SU-DHL-6 (cell line): ENCODE results near the gene GMDS.

Experiments used
- H2AFZ ChIP-seq: fragments of 200-600 bp; sonication (generic); 2 replicates; pipeline ENCODE4 v1.6.1; 2014; ENCODE audit warnings: low read depth, mild to moderate bottlenecking, moderate library complexity, mixed read lengths, antibody characterized with exemption, low read length; ENCODE audit not compliant: severe bottlenecking
- H3F3A ChIP-seq: fragments of 200-600 bp; shearing (Covaris generic); 2 replicates; pipeline ENCODE4 v1.6.0; 2016; ENCODE audit warnings: antibody characterized with exemption, mild to moderate bottlenecking; ENCODE audit not compliant: insufficient read depth
- H3K27ac ChIP-seq: fragments of 200-600 bp; sonication (generic); 2 replicates; pipeline ENCODE4 v1.5.1; 2016; ENCODE audit warnings: low read depth, mild to moderate bottlenecking, low read length, moderate library complexity, mixed read lengths
- H3K27me3 ChIP-seq: fragments of 200-600 bp; sonication (generic), shearing (Covaris generic); 2 replicates; pipeline ENCODE4 v1.6.0; 2014; ENCODE audit warnings: mild to moderate bottlenecking, low read length
- H3K36me3 ChIP-seq: fragments of 200-600 bp; sonication (generic); 2 replicates; pipeline ENCODE4 v1.6.1; 2014; ENCODE audit warnings: mild to moderate bottlenecking, low read length, mixed read lengths
- H3K4me2 ChIP-seq: fragments of 300-600, 200-600 bp; shearing (Covaris generic), sonication (generic); 2 replicates; pipeline ENCODE4 v1.6.0; 2014; ENCODE audit warnings: low read length, low read depth, mild to moderate bottlenecking; ENCODE audit not compliant: poor library complexity, severe bottlenecking
- H3K4me3 ChIP-seq: fragments of 200-600 bp; sonication (generic); 2 replicates; pipeline ENCODE4 v1.5.1; 2014; ENCODE audit warnings: antibody characterized with exemption, low read length, mild to moderate bottlenecking, mixed read lengths; ENCODE audit not compliant: insufficient read depth, poor library complexity, severe bottlenecking
- H3K79me2 ChIP-seq: fragments of 200-600 bp; sonication (generic); 2 replicates; pipeline ENCODE4 v1.6.1; 2014; ENCODE audit warnings: mild to moderate bottlenecking, low read length, moderate library complexity; ENCODE audit not compliant: insufficient read depth
- H3K9ac ChIP-seq: fragments of 200-600 bp; sonication (generic); 2 replicates; pipeline ENCODE4 v1.7.0; 2014; ENCODE audit warnings: mild to moderate bottlenecking, low read length
- H3K9me2 ChIP-seq: fragments of 200-600 bp; sonication (generic); replicated peaks from 2 replicates; pipeline ENCODE4 v1.6.1; 2014; ENCODE audit warnings: low read length; ENCODE audit not compliant: insufficient read depth
- H3K9me3 ChIP-seq: fragments of 200-600 bp; sonication (generic); 2 replicates; pipeline ENCODE4 v1.6.1; 2014; ENCODE audit warnings: low read length, mixed read lengths; ENCODE audit not compliant: insufficient read depth
- H4K20me1 ChIP-seq: fragments of 200-600 bp; sonication (generic); 2 replicates; pipeline ENCODE4 v1.6.1; 2014; ENCODE audit warnings: low read depth, mild to moderate bottlenecking, antibody characterized with exemption, low read length, moderate library complexity, mixed read lengths
- EZH2phosphoT487 ChIP-seq: fragments of 200-600 bp; sonication (generic), shearing (Covaris generic); conservative IDR thresholded peaks from 2 replicates; pipeline ENCODE4 v1.6.1; 2018; ENCODE audit warnings: mild to moderate bottlenecking, antibody characterized with exemption, low read length, moderate library complexity, mixed read lengths
- TF ChIP-seq, protein P1 (sequence below): fragments of 200-600 bp; sonication (generic); IDR thresholded peaks from one replicate; pipeline ENCODE4 v1.5.1; 2017; ENCODE audit warnings: antibody characterized with exemption, mild to moderate bottlenecking, low read length, moderate library complexity; ENCODE audit not compliant: insufficient read depth, poor library complexity, severe bottlenecking

GMDS gene

DNA sequence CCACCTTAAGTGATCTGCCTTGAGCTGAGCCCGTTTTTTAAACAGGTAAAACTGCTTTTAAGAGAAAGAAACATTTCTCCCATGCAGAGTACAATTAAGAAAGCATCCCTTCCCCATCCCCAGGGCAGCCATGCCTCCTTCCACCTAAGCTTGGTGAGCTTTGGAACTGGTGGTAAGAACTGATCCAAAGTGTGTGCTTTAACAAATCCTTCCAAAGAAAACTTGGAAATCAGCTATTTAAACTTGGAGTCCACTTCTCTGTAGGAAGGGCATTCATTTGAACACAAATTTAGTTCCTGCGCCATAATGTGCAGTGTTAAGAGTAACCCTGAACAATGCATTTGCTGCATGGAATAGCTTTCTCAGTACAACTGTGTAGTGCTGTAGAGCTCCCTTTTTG lies 17.0 kb downstream of the GMDS start:
- no peaks in the 10 kb centered on the region for H3F3A ChIP-seq
- H3K27ac ChIP-seq = no peak overlapping the region
- H3K27me3 ChIP-seq = no peaks in the 10 kb centered on the region
- TF ChIP-seq, protein P1, sequence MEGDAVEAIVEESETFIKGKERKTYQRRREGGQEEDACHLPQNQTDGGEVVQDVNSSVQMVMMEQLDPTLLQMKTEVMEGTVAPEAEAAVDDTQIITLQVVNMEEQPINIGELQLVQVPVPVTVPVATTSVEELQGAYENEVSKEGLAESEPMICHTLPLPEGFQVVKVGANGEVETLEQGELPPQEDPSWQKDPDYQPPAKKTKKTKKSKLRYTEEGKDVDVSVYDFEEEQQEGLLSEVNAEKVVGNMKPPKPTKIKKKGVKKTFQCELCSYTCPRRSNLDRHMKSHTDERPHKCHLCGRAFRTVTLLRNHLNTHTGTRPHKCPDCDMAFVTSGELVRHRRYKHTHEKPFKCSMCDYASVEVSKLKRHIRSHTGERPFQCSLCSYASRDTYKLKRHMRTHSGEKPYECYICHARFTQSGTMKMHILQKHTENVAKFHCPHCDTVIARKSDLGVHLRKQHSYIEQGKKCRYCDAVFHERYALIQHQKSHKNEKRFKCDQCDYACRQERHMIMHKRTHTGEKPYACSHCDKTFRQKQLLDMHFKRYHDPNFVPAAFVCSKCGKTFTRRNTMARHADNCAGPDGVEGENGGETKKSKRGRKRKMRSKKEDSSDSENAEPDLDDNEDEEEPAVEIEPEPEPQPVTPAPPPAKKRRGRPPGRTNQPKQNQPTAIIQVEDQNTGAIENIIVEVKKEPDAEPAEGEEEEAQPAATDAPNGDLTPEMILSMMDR = no peak
- no peak for TF ChIP-seq EZH2phosphoT487
- no peaks in the 10 kb centered on the region for H3K9me3 ChIP-seq
- no peak overlapping the region for H3K4me3 ChIP-seq
- H4K20me1 ChIP-seq = peaks cover 17% of the 10 kb centered on the region
- no peak overlapping the region for H2AFZ ChIP-seq
- no peaks in the 10 kb centered on the region for H3K9me2 ChIP-seq
- H3K79me2 ChIP-seq = 0 out of 2 replicates have a peak, but pooled peaks cover 7% of the 10 kb centered on the region
- no peaks in the 10 kb centered on the region for H3K36me3 ChIP-seq
- no peak overlapping the region for H3K4me2 ChIP-seq
- H3K9ac ChIP-seq = no peak overlapping the region

DNA sequence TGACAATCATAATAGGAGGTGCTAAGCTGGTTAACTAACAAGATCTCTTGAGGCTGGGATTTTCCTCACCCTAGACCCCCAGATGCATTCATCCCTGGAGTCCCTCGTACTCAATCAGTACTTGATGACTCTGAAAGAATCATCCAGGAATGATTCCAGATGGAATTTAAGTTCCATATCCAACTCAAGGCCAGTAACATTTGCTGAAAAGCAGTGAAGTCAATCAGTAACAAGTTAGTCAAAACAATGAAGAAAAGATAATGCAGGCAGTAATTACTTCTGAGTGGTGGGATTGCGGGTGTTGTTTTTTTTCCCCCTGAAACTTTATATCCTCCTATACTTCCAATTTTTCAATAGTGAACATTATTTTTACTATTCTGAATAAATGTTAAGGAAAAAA lies 18.6 kb downstream of the GMDS start:
- Histone ChIP-seq H4K20me1 (peaks cover 17% of the 10 kb centered on the region), H3K27ac (no peak overlapping the region), H3K36me3 (no peaks in the 10 kb centered on the region), H3K9me2 (no peaks in the 10 kb centered on the region), H3K27me3 (no peaks in the 10 kb centered on the region), H3K9ac (no peak overlapping the region), H3F3A (no peaks in the 10 kb centered on the region), H3K79me2 (0 out of 2 replicates have a peak, but pooled peaks cover 7% of the 10 kb centered on the region), H3K9me3 (no peaks in the 10 kb centered on the region), H3K4me3 (no peak overlapping the region), H3K4me2 (no peak overlapping the region), H2AFZ (no peak overlapping the region)
- TF ChIP-seq, protein P1 = no peak
- TF ChIP-seq EZH2phosphoT487 = no peak

DNA sequence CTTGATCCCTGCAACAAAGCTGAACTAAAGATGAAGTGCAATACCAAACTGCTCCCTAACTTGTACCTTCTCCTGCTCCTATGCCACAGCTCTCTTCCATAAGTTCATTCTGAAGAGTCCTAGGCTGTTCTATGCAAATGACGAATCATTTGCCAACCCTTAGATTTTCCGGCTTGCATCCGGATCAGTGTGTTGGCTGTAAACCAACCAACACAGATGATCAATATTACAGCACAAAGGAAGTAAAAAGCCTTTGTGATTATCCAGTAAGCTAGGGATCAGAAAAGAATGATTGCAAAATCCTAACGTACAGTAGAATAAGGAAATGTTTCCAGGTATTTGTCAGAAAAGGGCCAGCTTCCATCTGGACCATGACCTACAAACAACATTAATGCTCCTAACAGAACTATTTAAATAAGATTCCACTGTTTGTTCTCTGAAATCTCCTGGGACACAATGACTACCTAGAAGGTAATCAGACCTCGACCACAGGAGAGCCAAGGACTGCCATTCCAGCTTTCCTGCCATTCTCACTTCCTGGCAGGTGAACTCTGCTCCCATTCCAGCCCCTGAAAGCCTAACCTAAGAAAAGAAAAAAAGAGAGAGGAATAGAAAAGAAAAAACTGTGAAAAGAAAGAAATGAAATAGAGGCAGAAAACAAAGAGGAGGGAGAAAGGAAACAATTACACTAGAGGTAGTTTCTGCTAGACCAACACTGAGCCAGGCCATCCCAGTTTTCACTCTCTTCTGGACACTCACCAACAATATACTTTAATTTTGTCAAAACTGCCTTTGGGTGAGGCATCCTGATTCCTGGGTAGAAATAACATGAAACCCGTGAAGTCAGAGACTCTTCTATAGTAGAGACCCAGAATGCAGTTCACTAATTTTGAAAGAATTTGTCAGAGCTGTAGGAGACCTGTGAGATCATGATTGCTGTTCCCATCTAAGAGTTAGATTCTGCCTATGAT lies 19.7 kb downstream of the GMDS start:
- Histone ChIP-seq H3K36me3 (no peaks in the 10 kb centered on the region), H2AFZ (no peak overlapping the region), H3K4me3 (no peak overlapping the region), H3F3A (no peaks in the 10 kb centered on the region), H3K27ac (no peak overlapping the region), H3K9ac (no peak overlapping the region), H3K27me3 (no peaks in the 10 kb centered on the region), H3K79me2 (0 out of 2 replicates have a peak, but pooled peaks cover 7% of the 10 kb centered on the region), H3K4me2 (no peak overlapping the region), H4K20me1 (peaks cover 17% of the 10 kb centered on the region), H3K9me2 (no peaks in the 10 kb centered on the region), H3K9me3 (no peaks in the 10 kb centered on the region)
- TF ChIP-seq, protein P1 = no peak
- TF ChIP-seq EZH2phosphoT487 = no peak
